PFSK-1 (cell line): ENCODE data around the gene RPL31.

ENCODE experiments used
- FOXP2 ChIP-seq: optimal IDR thresholded peaks from 2 replicates; pipeline ENCODE3; 2011; ENCODE audit warnings: borderline replicate concordance, control low read depth, inconsistent platforms; ENCODE audit not compliant: insufficient read depth; ENCODE audit errors: extremely low read length, extremely low read depth
- POLR2AphosphoS5 ChIP-seq: IDR thresholded peaks from 2 replicates; pipeline ENCODE4 v1.6.1; 2012; ENCODE audit warnings: low read depth, mild to moderate bottlenecking, control low read depth, low read length, moderate library complexity
- SIN3A ChIP-seq: IDR thresholded peaks from 2 replicates; pipeline ENCODE4 v1.6.1; 2012; ENCODE audit warnings: mild to moderate bottlenecking, low read length, moderate library complexity, borderline replicate concordance; ENCODE audit not compliant: insufficient read depth
- TAF1 ChIP-seq: IDR thresholded peaks from 2 replicates; pipeline ENCODE4 v1.6.1; 2012; ENCODE audit warnings: low read length, control low read depth, borderline replicate concordance; ENCODE audit not compliant: insufficient read depth
- TF ChIP-seq, protein P1 (sequence below), 2 experiments: IDR thresholded peaks; 2 replicates each; pipeline versions ENCODE4 v1.6.1 to v1.8.0; 2011 to 2012; ENCODE audit warnings: low read depth in 2 of 2, low read length in 2 of 2, control low read depth in 1 of 2, inconsistent platforms in 1 of 2, mild to moderate bottlenecking in 1 of 2, moderate library complexity in 1 of 2; ENCODE audit not compliant: insufficient read depth in 1 of 2

The RPL31 gene

DNA sequence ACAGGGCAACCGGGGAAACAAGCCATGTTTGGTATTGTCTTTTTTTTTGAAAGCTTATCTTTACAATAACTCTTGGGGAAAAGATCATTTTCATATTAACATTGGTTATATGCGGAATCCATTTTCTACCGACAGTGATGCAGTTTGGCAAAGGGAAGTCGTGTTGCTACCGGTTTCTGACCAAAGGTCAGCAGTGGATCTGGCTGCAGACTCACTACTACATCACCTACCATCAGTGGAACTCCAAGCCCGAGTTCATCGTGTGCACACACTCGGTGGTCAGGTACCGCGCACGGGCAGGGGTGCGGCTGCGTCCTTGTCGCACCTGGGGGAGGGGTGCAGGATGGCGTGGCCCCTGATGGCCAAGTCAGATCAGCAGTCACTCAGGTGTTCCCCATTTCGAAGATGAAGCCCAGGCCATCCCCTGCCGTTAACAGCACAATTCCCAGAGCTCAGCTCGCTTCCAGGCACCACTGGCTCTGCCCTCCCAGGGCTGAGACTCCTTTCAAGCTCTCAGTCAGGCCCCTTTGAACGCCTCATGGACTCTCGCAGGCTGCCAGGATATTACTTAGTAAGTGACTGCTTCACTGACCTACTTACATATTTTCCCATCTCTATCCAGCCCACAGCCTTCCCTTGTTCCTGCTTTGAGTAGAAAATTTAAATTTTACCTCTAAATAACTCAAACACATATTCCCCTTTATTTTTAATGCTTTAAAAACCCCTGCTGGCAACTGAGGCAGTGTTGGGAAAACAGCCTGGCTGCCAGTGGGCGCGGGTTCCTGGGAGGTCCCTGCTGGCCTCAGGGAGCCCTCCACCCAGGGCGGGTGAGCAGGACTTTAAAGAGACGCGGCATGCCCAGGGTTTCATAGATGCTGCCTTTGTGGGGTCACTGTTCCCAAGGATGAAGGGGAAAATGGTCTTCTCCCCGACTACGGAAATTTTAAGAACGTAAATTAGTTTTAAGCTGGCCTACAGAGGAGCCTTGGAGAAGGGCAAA is 33.6 kb upstream of the RPL31 start:
- TF ChIP-seq, protein P1, sequence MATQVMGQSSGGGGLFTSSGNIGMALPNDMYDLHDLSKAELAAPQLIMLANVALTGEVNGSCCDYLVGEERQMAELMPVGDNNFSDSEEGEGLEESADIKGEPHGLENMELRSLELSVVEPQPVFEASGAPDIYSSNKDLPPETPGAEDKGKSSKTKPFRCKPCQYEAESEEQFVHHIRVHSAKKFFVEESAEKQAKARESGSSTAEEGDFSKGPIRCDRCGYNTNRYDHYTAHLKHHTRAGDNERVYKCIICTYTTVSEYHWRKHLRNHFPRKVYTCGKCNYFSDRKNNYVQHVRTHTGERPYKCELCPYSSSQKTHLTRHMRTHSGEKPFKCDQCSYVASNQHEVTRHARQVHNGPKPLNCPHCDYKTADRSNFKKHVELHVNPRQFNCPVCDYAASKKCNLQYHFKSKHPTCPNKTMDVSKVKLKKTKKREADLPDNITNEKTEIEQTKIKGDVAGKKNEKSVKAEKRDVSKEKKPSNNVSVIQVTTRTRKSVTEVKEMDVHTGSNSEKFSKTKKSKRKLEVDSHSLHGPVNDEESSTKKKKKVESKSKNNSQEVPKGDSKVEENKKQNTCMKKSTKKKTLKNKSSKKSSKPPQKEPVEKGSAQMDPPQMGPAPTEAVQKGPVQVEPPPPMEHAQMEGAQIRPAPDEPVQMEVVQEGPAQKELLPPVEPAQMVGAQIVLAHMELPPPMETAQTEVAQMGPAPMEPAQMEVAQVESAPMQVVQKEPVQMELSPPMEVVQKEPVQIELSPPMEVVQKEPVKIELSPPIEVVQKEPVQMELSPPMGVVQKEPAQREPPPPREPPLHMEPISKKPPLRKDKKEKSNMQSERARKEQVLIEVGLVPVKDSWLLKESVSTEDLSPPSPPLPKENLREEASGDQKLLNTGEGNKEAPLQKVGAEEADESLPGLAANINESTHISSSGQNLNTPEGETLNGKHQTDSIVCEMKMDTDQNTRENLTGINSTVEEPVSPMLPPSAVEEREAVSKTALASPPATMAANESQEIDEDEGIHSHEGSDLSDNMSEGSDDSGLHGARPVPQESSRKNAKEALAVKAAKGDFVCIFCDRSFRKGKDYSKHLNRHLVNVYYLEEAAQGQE (IDR thresholded peaks at IDR 0.05; ENCODE audit: insufficient read depth in 1 of 2, low read depth in 2 of 2, low read length in 2 of 2): no peak
- TF ChIP-seq TAF1 (no peak), SIN3A (no peak), POLR2AphosphoS5 (no peak), FOXP2 (no peak)

DNA sequence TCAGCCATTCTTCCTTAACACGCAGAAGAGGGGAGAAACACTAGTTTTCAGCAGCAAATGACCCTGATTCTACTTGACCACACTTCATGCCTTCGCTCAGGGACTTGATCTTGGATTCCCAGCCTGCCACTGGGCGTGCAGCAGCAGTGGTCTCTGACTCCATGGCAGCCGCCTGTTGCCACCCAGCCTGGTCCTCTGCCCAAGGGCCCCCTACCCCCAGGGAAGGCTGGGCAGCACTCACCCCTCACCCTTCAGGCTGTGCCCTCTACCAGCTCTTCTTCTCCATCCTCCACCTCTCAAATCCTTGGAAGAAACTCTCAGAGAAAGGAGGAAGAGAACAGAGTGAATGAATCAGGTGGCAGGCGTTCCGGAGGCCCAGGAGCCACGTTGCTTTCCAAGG is 32.1 kb upstream of the RPL31 start:
- TF ChIP-seq SIN3A: no peak
- no peak for TF ChIP-seq POLR2AphosphoS5
- TF ChIP-seq, protein P1 (IDR thresholded peaks at IDR 0.05; ENCODE audit: insufficient read depth in 1 of 2, low read depth in 2 of 2, low read length in 2 of 2): no peak
- TF ChIP-seq TAF1: no peak
- no peak for TF ChIP-seq FOXP2

DNA sequence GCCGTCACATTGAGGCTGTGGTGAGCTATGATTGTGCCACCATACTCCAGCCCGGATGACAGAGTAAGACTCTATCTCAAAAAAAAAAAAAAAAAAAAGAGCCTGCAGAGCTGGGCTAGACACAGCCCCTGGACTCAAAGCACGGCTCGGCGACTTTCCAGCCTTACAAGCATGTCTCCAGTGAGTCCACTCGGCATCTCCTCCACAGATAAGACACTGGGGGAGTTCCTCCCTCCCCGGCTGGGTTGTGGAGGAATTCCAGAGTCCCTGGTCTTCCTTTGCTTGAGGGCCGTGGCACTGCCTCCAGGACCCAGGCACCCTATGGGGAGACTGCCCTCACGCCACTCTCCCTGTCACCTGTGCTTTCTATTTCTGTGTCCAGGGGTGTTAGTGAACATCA is 30.9 kb upstream of the RPL31 start:
- TF ChIP-seq SIN3A: no peak
- TF ChIP-seq, protein P1 (IDR thresholded peaks at IDR 0.05; ENCODE audit: insufficient read depth in 1 of 2, low read depth in 2 of 2, low read length in 2 of 2): no peak
- no peak for TF ChIP-seq TAF1
- TF ChIP-seq FOXP2: no peak
- no peak for TF ChIP-seq POLR2AphosphoS5

DNA sequence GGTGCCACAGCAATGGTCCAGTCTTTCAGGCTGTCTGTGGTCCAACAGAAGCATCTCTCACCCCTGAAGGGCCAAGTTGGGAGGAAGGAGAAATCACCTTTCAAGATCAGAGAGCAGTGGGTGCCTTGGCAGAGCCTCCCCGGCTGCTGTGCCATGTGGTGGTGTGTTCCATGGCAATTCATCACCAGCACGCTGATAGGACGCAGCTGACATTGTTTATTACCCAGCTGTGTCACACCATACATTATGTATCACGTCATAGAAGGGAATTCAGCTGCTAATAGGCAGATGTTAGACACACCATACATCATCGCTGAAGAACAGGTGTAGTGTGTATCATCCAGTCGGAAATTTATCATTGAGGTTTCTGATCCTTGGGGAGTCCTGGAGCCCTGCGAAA is 29.6 kb upstream of the RPL31 start:
- no peak for TF ChIP-seq POLR2AphosphoS5

DNA sequence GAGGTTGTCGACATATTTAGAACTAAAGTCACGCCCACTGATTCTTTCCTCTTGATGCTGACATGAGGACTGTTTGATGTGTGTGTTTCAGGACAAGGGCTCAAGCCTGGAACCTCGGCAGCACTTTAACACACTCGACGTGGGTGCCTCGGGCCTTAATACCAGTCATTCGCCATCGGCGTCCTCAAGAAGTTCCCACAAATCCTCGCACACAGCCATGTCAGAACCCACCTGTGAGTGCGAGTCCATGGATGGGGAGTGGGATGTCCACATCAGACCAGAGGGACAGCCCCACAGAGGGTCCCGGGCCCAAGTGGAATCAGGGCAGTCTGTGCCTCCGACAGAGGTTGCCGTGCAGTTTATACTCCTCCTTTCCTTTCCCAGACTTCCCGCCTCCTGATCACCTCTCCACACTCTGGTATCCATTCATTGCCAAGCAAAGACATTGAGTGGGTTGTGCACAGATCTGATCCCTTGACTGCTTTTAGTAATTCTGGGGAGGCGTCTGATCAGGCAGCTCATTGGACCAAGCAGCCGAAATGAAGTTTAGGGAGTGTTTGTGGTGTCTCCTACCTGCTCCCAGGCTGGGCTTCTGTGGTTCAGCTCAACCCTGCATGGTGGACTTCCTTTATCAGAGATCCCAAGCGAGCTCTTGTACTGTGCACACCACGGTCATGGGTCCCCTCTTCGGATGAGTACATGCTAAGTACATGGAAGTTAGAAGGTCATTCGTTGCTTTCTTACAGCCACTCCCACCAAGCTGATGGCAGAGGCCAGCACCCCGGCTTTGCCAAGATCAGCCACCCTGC is 27.2 kb upstream of the RPL31 start:
- TF ChIP-seq, protein P1 (IDR thresholded peaks at IDR 0.05; ENCODE audit: insufficient read depth in 1 of 2, low read depth in 2 of 2, low read length in 2 of 2): no peak
- TF ChIP-seq POLR2AphosphoS5 (no peak), FOXP2 (no peak), TAF1 (no peak), SIN3A (no peak)
